ENCODE results near the gene GZF1.

DNA sequence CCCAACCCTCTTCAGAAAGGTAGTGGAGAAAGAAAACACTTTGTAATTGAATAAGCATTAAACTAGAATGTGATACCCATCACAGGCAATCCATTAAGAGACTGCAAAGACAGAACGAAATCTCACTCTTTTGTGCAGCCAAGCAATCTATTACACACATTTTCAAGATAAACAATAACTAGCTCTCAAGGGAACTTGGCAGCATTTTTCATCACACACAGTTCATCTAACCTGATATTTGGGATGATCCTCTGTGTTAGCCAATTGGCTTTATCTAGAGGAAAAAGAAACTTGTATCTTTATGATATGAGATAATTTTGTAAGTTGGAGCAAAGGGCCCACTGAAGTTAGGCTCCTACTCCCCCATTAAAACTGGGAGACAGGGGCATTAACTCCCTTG, 1.5 kb upstream of the GZF1 start:
- TF ChIP-seq TAF1 (IDR thresholded peaks at IDR 0.05; ENCODE audit: borderline replicate concordance, low read depth, low read length) (no peak), POLR2AphosphoS5 (IDR thresholded peaks at IDR 0.05; ENCODE audit: low read depth, low read length) (no peak), POLR2A (IDR thresholded peaks at IDR 0.05; ENCODE audit: low read depth, low read length) (no peak)
